KMS-11 (cell line): ENCODE data around the gene MAP7.

Experiments used
- H2AFZ ChIP-seq: fragments of 200-600 bp; sonication (generic); 2 replicates; pipeline ENCODE4 v1.6.1; 2016; ENCODE audit warnings: antibody characterized with exemption, mixed run types, low read depth
- H3K27ac ChIP-seq: fragments of 200-600 bp; sonication (generic); 2 replicates; pipeline ENCODE4 v1.6.1; 2016; ENCODE audit warnings: mild to moderate bottlenecking, mixed run types
- H3K27me3 ChIP-seq: fragments of 200-600 bp; sonication (generic); 2 replicates; pipeline ENCODE4 v1.6.1; 2017; ENCODE audit warnings: mild to moderate bottlenecking, low read depth, mixed run types, moderate library complexity; ENCODE audit not compliant: insufficient read depth
- H3K36me3 ChIP-seq: fragments of 200-600 bp; sonication (generic); 2 replicates; pipeline ENCODE4 v1.6.1; 2017; ENCODE audit warnings: mild to moderate bottlenecking, mixed run types; ENCODE audit not compliant: insufficient read depth
- H3K4me1 ChIP-seq: fragments of 200-600 bp; sonication (generic); 2 replicates; pipeline ENCODE4 v1.6.1; 2016; ENCODE audit warnings: mild to moderate bottlenecking, low read depth, mixed run types; ENCODE audit not compliant: poor library complexity, severe bottlenecking
- H3K4me2 ChIP-seq: fragments of 200-600 bp; sonication (generic); 2 replicates; pipeline ENCODE4 v1.7.0; 2016; ENCODE audit warnings: mild to moderate bottlenecking, mixed run types
- H3K4me3 ChIP-seq: fragments of 200-600 bp; sonication (generic); IDR thresholded peaks from 2 replicates; pipeline ENCODE4 v1.6.1; 2017; ENCODE audit warnings: low read depth, low read length, mixed read lengths; ENCODE audit not compliant: insufficient read depth
- H3K79me2 ChIP-seq: fragments of 200-600 bp; sonication (generic); 2 replicates; pipeline ENCODE4 v1.6.1; 2016; ENCODE audit warnings: low read depth, mixed run types; ENCODE audit not compliant: insufficient read depth
- H3K9ac ChIP-seq: fragments of 200-600 bp; sonication (generic); 2 replicates; pipeline ENCODE4 v1.6.1; 2016; ENCODE audit warnings: mild to moderate bottlenecking, mixed run types
- H4K20me1 ChIP-seq: fragments of 200-600 bp; sonication (generic); 2 replicates; pipeline ENCODE4 v1.6.1; 2016; ENCODE audit warnings: mild to moderate bottlenecking, mixed run types; ENCODE audit not compliant: insufficient read depth
- CTCF ChIP-seq: fragments of 200-600 bp; sonication (generic); conservative IDR thresholded peaks from 2 replicates; pipeline ENCODE4 v1.6.1; 2017; ENCODE audit warnings: low read depth, mild to moderate bottlenecking, antibody characterized with exemption, low read length, moderate library complexity, mixed read lengths

The MAP7 gene

GRCh38 chr6:136411025-136411325, 139.2 kb downstream of the MAP7 start:
- Histone ChIP-seq H3K4me3 (no peak overlapping the region), H3K27me3 (no peaks in the 10 kb centered on the region), H3K36me3 (no peaks in the 10 kb centered on the region), H3K27ac (no peak overlapping the region), H4K20me1 (no peaks in the 10 kb centered on the region), H3K79me2 (no peaks in the 10 kb centered on the region), H2AFZ (no peak overlapping the region), H3K4me2 (no peak overlapping the region), H3K9ac (no peak overlapping the region), H3K4me1 (peaks cover 13% of the 10 kb centered on the region)
- no peak for TF ChIP-seq CTCF

GRCh38 chr6:136410201-136411024, 139.8 kb downstream of the MAP7 start:
- no peaks in the 10 kb centered on the region for H4K20me1 ChIP-seq
- no peaks in the 10 kb centered on the region for H3K79me2 ChIP-seq
- no peak overlapping the region for H3K9ac ChIP-seq
- H3K27ac ChIP-seq = no peak overlapping the region
- H2AFZ ChIP-seq = no peak overlapping the region
- H3K4me3 ChIP-seq = no peak overlapping the region
- TF ChIP-seq CTCF = no peak
- H3K4me2 ChIP-seq = no peak overlapping the region
- no peaks in the 10 kb centered on the region for H3K27me3 ChIP-seq
- H3K4me1 ChIP-seq = peaks cover 13% of the 10 kb centered on the region
- H3K36me3 ChIP-seq = no peaks in the 10 kb centered on the region

GRCh38 chr6:136409597-136409996, 140.6 kb downstream of the MAP7 start:
- H3K4me2 ChIP-seq = no peak overlapping the region
- no peak overlapping the region for H3K27ac ChIP-seq
- no peak for TF ChIP-seq CTCF
- H3K4me1 ChIP-seq = peaks cover 13% of the 10 kb centered on the region
- H3K9ac ChIP-seq = no peak overlapping the region
- no peak overlapping the region for H3K4me3 ChIP-seq
- H3K27me3 ChIP-seq = no peaks in the 10 kb centered on the region
- no peaks in the 10 kb centered on the region for H3K36me3 ChIP-seq
- H4K20me1 ChIP-seq = no peaks in the 10 kb centered on the region
- no peak overlapping the region for H2AFZ ChIP-seq
- no peaks in the 10 kb centered on the region for H3K79me2 ChIP-seq

- peaks cover 13% of the 10 kb centered on the region for H3K4me1 ChIP-seq
- H3K27me3 ChIP-seq = no peaks in the 10 kb centered on the region
- no peak overlapping the region for H3K9ac ChIP-seq
- no peak overlapping the region for H2AFZ ChIP-seq
- H3K79me2 ChIP-seq = no peaks in the 10 kb centered on the region
- H3K4me3 ChIP-seq = no peak overlapping the region
- no peaks in the 10 kb centered on the region for H3K36me3 ChIP-seq
- TF ChIP-seq CTCF = no peak
- no peak overlapping the region for H3K4me2 ChIP-seq
- H3K27ac ChIP-seq = no peak overlapping the region
- no peaks in the 10 kb centered on the region for H4K20me1 ChIP-seq
These were observed 142.0 kb downstream of the MAP7 start for GRCh38 chr6:136408204-136408603.
